Measurements from ENCODE around the gene ANAPC15.
"Not testable (repeated sequence)": the region's sequence is repeated elsewhere in the genome, so short reads cannot be mapped to it uniquely, and the experiment has no call there.

- TF ChIP-seq, protein P1, sequence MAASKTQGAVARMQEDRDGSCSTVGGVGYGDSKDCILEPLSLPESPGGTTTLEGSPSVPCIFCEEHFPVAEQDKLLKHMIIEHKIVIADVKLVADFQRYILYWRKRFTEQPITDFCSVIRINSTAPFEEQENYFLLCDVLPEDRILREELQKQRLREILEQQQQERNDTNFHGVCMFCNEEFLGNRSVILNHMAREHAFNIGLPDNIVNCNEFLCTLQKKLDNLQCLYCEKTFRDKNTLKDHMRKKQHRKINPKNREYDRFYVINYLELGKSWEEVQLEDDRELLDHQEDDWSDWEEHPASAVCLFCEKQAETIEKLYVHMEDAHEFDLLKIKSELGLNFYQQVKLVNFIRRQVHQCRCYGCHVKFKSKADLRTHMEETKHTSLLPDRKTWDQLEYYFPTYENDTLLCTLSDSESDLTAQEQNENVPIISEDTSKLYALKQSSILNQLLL (CRISPR knock-in tag; IDR thresholded peaks at IDR 0.05; ENCODE audit: borderline replicate concordance): not testable (repeated sequence)
- not testable (repeated sequence) for TF ChIP-seq CTCF (IDR thresholded peaks at IDR 0.05 in 2 of 3, conservative IDR thresholded peaks at IDR 0.05 in 1 of 3; ENCODE audit: insufficient read depth in 2 of 3, low read depth in 1 of 3, low read length in 3 of 3); EP300 (IDR thresholded peaks at IDR 0.05; ENCODE audit: low read length); JUNB (CRISPR knock-in tag; conservative IDR thresholded peaks at IDR 0.05)
Measured at GRCh38 chr11:72153874-72154273, 41.4 kb upstream of the ANAPC15 start.
